ENCODE measurements around the gene ENO2.

ENO2 gene

DNA sequence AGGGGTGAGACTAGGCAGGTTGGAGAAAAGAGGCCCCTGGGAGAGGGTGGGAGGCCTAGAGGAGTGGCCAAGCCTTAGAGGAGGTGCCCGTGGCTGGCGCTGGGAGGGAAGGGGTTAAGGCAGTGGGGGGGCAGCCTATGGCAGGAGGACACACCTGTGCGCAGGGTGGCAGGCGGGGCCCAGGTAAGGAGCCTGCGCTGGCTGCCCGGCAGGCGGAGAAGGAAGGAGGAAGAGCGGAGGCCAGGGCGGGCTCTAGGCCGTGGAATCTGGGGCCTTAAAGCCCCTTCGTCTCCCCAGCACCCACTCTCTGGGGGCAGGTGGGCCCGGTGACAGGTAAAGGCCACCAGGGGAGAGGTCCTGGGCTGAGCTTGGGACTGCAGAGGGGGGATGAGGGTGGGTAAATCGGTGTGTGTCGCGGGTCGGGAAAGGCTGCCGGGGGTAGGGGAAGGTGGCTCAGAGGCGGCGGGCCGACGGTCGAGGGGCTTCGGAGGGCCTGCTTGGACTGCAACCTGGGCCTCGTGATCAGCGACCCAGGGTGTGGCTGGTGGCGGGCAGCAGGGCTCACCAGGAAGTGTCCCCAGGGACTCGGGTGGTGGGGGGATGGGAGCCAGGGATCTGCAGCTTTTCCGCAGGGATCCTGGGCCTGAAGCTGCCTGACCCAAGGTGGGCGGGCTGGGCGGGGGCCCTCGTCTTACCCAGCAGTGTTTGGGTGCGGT is 48.8 kb downstream of the ENO2 start:
- peak overlapping the region; percentile 72 for H3K27ac ChIP-seq
- ChIA-PET CTCF (interaction anchor here (0.5 to 2.7 kb wide), 3 partner anchors 11 to 18 kb away, joined by 5 to 14 read pairs (median 14); partner anchors contain the start of genes C12orf57 and RNU7-1), POLR2A (ENCODE audit: low non-redundant PET) (interaction anchor here (1.2 to 2.7 kb wide), 5 partner anchors 17 to 34 kb away, joined by 5 to 24 read pairs (median 12); partner anchors contain the start of genes C12orf57 and RNU7-1)
- DNase-seq (ENCODE audit: low spot score), result peak; percentile 88
- TF ChIP-seq, protein P1, sequence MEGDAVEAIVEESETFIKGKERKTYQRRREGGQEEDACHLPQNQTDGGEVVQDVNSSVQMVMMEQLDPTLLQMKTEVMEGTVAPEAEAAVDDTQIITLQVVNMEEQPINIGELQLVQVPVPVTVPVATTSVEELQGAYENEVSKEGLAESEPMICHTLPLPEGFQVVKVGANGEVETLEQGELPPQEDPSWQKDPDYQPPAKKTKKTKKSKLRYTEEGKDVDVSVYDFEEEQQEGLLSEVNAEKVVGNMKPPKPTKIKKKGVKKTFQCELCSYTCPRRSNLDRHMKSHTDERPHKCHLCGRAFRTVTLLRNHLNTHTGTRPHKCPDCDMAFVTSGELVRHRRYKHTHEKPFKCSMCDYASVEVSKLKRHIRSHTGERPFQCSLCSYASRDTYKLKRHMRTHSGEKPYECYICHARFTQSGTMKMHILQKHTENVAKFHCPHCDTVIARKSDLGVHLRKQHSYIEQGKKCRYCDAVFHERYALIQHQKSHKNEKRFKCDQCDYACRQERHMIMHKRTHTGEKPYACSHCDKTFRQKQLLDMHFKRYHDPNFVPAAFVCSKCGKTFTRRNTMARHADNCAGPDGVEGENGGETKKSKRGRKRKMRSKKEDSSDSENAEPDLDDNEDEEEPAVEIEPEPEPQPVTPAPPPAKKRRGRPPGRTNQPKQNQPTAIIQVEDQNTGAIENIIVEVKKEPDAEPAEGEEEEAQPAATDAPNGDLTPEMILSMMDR (conservative IDR thresholded peaks at IDR 0.05; ENCODE audit: low read depth), result no peak

DNA sequence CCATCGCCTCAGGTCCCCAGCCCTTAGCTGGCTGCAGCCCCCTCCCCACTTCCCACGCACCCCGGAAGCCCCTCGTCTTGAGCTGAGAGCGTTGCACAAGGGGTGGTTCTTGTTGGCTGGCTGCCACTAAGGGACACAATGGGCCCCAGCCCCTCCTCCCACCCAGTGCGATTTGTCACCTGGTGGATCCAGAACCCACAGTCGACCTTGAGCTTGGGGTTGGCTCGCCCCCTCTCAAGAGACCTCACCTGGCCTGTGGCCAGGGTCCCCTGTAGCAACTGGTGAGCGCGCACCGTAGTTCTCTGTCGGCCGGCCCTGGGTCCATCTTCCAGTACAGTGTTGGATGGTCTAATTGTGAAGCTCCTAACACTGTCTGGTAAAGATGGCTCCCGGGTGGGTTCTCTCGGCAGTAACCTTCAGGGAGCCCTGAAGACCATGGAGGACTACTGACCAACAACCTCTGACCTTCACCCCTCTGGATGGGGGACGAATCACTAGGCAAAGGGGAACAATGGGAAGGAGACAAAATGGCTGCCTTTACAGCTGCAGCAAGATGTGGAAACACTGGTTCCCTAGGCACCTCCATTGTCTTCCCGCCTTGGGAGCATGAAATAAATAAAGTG is 49.5 kb downstream of the ENO2 start:
- H3K27ac ChIP-seq, result peak overlapping the region; percentile 72
- no peak for DNase-seq (ENCODE audit: low spot score)
- ChIA-PET CTCF (interaction anchor here (0.5 to 2.7 kb wide), 5 partner anchors 12 to 144 kb away, joined by 3 to 14 read pairs (median 5); no protein-coding TSS in a partner anchor), POLR2A (ENCODE audit: low non-redundant PET) (interaction anchor here (0.6 to 2.1 kb wide), 5 partner anchors 16 to 800 kb away, joined by 3 to 17 read pairs (median 3); partner anchors contain the start of genes C12orf57 and RNU7-1)
- TF ChIP-seq, protein P1 (conservative IDR thresholded peaks at IDR 0.05; ENCODE audit: low read depth), result no peak

DNA sequence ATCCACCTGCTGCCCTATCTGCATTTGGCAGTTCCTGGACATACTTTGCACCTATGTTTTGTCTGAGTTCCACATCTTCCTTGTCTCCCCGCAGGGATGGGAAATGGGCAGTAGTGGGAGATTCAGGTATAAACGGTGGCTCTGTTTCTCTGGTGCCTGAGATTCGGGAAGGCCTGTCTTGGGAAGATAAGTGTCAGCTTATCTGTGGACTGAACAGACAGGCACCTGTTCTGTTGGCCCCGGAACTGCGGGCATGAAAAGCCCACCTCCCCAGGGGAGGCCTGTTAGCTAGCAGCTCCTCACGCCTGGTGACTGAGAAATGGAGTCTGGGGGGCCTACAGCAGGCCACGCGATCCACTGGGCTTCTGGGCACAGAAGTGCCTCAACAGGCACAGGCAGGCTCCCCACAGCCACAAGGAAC is 50.2 kb downstream of the ENO2 start:
- TF ChIP-seq, protein P1 (conservative IDR thresholded peaks at IDR 0.05; ENCODE audit: low read depth), result no peak
- ChIA-PET CTCF (interaction anchor here (0.6 to 2.7 kb wide), 6 partner anchors 10 to 144 kb away, joined by 3 to 14 read pairs (median 3); partner anchors contain the start of gene RNU7-1), POLR2A (ENCODE audit: low non-redundant PET) (interaction anchor here (0.6 to 2.1 kb wide), 5 partner anchors 17 to 673 kb away, joined by 3 to 17 read pairs (median 3); partner anchors contain the start of genes C12orf57 and RNU7-1)
- peak overlapping the region; percentile 72 for H3K27ac ChIP-seq
- no peak for DNase-seq (ENCODE audit: low spot score)

DNA sequence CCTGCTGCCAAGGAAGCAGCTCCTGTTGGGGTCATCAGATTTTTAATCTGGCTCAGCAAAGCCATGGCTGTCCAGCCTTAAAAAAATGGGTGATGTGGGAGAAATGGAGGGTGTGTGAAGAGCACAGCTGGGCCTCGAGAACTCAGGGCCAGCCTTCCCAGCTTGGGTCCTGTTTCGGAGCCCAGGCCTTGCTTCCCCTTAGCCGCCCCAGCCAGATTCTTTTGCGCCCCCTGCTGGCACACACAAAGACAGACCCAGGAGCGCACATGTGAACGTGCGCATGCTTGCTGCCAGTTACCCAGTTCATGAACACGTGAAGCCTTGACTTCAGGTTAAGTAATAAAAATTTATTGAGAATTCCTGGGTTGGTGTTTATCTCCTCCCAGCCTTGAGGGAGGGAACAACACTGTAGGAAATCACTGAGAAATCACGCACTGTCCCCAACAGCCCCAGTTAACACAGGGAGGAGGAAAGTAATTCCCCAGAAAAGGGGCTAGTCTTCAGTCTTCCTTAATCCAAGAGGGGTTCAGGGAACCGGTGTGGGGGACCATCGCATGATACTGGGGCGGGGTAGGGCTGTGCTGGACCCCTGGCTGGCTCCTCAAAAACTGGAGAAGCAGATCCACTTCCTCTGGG is 50.8 kb downstream of the ENO2 start:
- DNase-seq (ENCODE audit: low spot score), result peak; percentile 66
- ChIA-PET CTCF (interaction anchor here (0.6 to 2.7 kb wide), 6 partner anchors 11 to 143 kb away, joined by 3 to 14 read pairs (median 3); partner anchors contain the start of gene RNU7-1), POLR2A (ENCODE audit: low non-redundant PET) (interaction anchor here (0.6 to 2.1 kb wide), 4 partner anchors 19 to 673 kb away, joined by 3 to 17 read pairs (median 8); partner anchors contain the start of genes C12orf57 and RNU7-1)
- H3K27ac ChIP-seq, result peak overlapping the region; percentile 72
- TF ChIP-seq, protein P1 (conservative IDR thresholded peaks at IDR 0.05; ENCODE audit: low read depth), result peak; percentile 69

- CTCF ChIA-PET, result interaction anchor here (1.2 to 2.7 kb wide), 2 partner anchors 21 kb away, joined by 5 to 14 read pairs; no protein-coding TSS in a partner anchor
Observed at GRCh38 chr12:6965714-6966113, 51.3 kb downstream of the ENO2 start.

More at GRCh38 chr12:6965714-6966113, 51.3 kb downstream of the ENO2 start:
- H3K27ac ChIP-seq, result peak overlapping the region; percentile 72
- TF ChIP-seq, protein P1 (conservative IDR thresholded peaks at IDR 0.05; ENCODE audit: low read depth), result no peak
- DNase-seq (ENCODE audit: low spot score), result no peak
- POLR2A ChIA-PET (ENCODE audit: low non-redundant PET), result no interaction called here
